Suprapubic skin (tissue), 4 donors: ENCODE results near the gene CTXND1. TPM values are rescaled to one million over a fixed set of nuclear protein-coding genes. Genes with fewer than 3 reads are reported as not detected.

ENCODE experiments used
- DNase-seq, 2 donors: peaks; one replicate each; pipeline ENCODE4 v3.0.0-alpha.2; 2019; ENCODE audit warnings: low spot score in 2 of 2
- H3K27ac ChIP-seq: fragments of 200-600 bp; sonication (generic); one replicate; pipeline ENCODE4 v1.5.1; 2019
- H3K27me3 ChIP-seq: fragments of 200-600 bp; sonication (generic); one replicate; pipeline ENCODE4 v1.5.1; 2019
- H3K36me3 ChIP-seq: fragments of 200-600 bp; sonication (generic); one replicate; pipeline ENCODE4 v1.5.1; 2019
- H3K4me1 ChIP-seq: fragments of 200-600 bp; sonication (generic); one replicate; pipeline ENCODE4 v1.5.1; 2019
- H3K4me3 ChIP-seq: fragments of 200-600 bp; sonication (generic); one replicate; pipeline ENCODE4 v1.5.1; 2019; ENCODE audit warnings: mild to moderate bottlenecking
- H3K9me3 ChIP-seq: fragments of 200-600 bp; sonication (generic); one replicate; pipeline ENCODE4 v1.5.1; 2019
- CTCF ChIP-seq, 2 donors: fragments of 200-600 bp in 1 of 2; fragments of 450-650 bp in 1 of 2; sonication (generic) in 1 of 2; IDR thresholded peaks; one replicate each; pipeline ENCODE4 v1.5.1; 2016 to 2019; ENCODE audit warnings: antibody characterized with exemption in 2 of 2, mild to moderate bottlenecking in 1 of 2, moderate library complexity in 1 of 2
- EP300 ChIP-seq: sonication (generic); formaldehyde crosslinking; IDR thresholded peaks from one replicate; pipeline ENCODE4 v1.6.1; 2017; ENCODE audit warnings: antibody characterized with exemption
- POLR2A ChIP-seq, 2 donors: fragments of 450-650 bp; IDR thresholded peaks; one replicate each; pipeline ENCODE4 v1.6.1; 2017; ENCODE audit warnings: antibody characterized with exemption in 2 of 2, mild to moderate bottlenecking in 2 of 2, moderate library complexity in 2 of 2
- POLR2AphosphoS5 ChIP-seq, 3 donors: sonication (generic); formaldehyde crosslinking; IDR thresholded peaks; one replicate each; pipeline ENCODE4 v1.6.1; 2017; ENCODE audit warnings: antibody characterized with exemption in 3 of 3
- WGBS: methylation state at CpG from one replicate; pipeline ENCODE4 v1.1.5; 2018; 5-methylcytosine and 5-hydroxymethylcytosine counted together
- total RNA-seq, 4 donors: library from RNA; depleted of rRNA; stranded (reverse); fragments of >200 nt; gene quantifications; one replicate each; pipeline ENCODE4 v1.1.0, GENCODE V29; 2016

Gene CTXND1
- total RNA-seq, 4 donors from 2014 or later = 0.24 to 0.55 (median 0.49) TPM; not detected in 1

GRCh38 chr15:80184554-80184953, 67.5 kb downstream of the CTXND1 start:
- Histone ChIP-seq H3K4me1 (no peaks in the 10 kb centered on the region), H3K27me3 (no peaks in the 10 kb centered on the region), H3K27ac (no peak overlapping the region), H3K9me3 (no peaks in the 10 kb centered on the region), H3K4me3 (no peak overlapping the region), H3K36me3 (peaks cover 62% of the 10 kb centered on the region)
- DNase-seq = no peak
- WGBS = 91% methylated on average over 7 of the region's 7 CpGs
- TF ChIP-seq CTCF (IDR thresholded peaks at IDR 0.05) (no peak), POLR2AphosphoS5 (IDR thresholded peaks at IDR 0.05) (no peak), POLR2A (IDR thresholded peaks at IDR 0.05) (no peak), EP300 (no peak)

- Histone ChIP-seq H3K9me3 (no peaks in the 10 kb centered on the region), H3K27ac (no peak overlapping the region), H3K27me3 (no peaks in the 10 kb centered on the region), H3K4me3 (no peak overlapping the region), H3K4me1 (no peaks in the 10 kb centered on the region), H3K36me3 (peaks cover 62% of the 10 kb centered on the region)
- DNase-seq = no peak
- TF ChIP-seq CTCF (IDR thresholded peaks at IDR 0.05) (no peak), POLR2AphosphoS5 (IDR thresholded peaks at IDR 0.05) (no peak), POLR2A (IDR thresholded peaks at IDR 0.05) (no peak)
- WGBS = 86% methylated on average over 6 of the region's 6 CpGs
Observed at GRCh38 chr15:80183886-80184285, 68.1 kb downstream of the CTXND1 start.

GRCh38 chr15:80183306-80183705, 68.7 kb downstream of the CTXND1 start:
- no peaks in the 10 kb centered on the region for H3K4me1 ChIP-seq
- no peak for DNase-seq
- no peaks in the 10 kb centered on the region for H3K27me3 ChIP-seq
- WGBS = 79% methylated on average over 10 of the region's 10 CpGs
- H3K36me3 ChIP-seq = peaks cover 62% of the 10 kb centered on the region
- TF ChIP-seq POLR2AphosphoS5 (IDR thresholded peaks at IDR 0.05) = no peak
- TF ChIP-seq CTCF (IDR thresholded peaks at IDR 0.05) = no peak
- no peak for TF ChIP-seq EP300
- no peak for TF ChIP-seq POLR2A (IDR thresholded peaks at IDR 0.05)
- H3K4me3 ChIP-seq = no peak overlapping the region
- no peaks in the 10 kb centered on the region for H3K9me3 ChIP-seq
- H3K27ac ChIP-seq = no peak overlapping the region

GRCh38 chr15:80182611-80183261, 69.3 kb downstream of the CTXND1 start:
- no peak overlapping the region for H3K4me3 ChIP-seq
- no peaks in the 10 kb centered on the region for H3K4me1 ChIP-seq
- no peak for DNase-seq
- peaks cover 66% of the 10 kb centered on the region for H3K36me3 ChIP-seq
- 60% methylated on average over 5 of the region's 5 CpGs for WGBS
- H3K27ac ChIP-seq = no peak overlapping the region
- H3K27me3 ChIP-seq = no peaks in the 10 kb centered on the region
- H3K9me3 ChIP-seq = no peaks in the 10 kb centered on the region
- no peak for TF ChIP-seq POLR2A (IDR thresholded peaks at IDR 0.05)
- TF ChIP-seq CTCF (IDR thresholded peaks at IDR 0.05) = no peak
- TF ChIP-seq POLR2AphosphoS5 (IDR thresholded peaks at IDR 0.05) = no peak

GRCh38 chr15:80180986-80181385, 71.0 kb downstream of the CTXND1 start:
- no peaks in the 10 kb centered on the region for H3K9me3 ChIP-seq
- TF ChIP-seq POLR2AphosphoS5 (IDR thresholded peaks at IDR 0.05) (no peak), CTCF (IDR thresholded peaks at IDR 0.05) (no peak), POLR2A (IDR thresholded peaks at IDR 0.05) (no peak), EP300 (no peak)
- H3K27me3 ChIP-seq = no peaks in the 10 kb centered on the region
- peaks cover 56% of the 10 kb centered on the region for H3K36me3 ChIP-seq
- 97% methylated on average over 10 of the region's 10 CpGs for WGBS
- DNase-seq = no peak
- no peaks in the 10 kb centered on the region for H3K4me1 ChIP-seq
- H3K27ac ChIP-seq = no peak overlapping the region
- no peak overlapping the region for H3K4me3 ChIP-seq
